Retinal pigment epithelial cell (primary cell): ENCODE data around the gene ZNF512B.
"Not testable (repeated sequence)": the region's sequence is repeated elsewhere in the genome, so short reads cannot be mapped to it uniquely, and the experiment has no call there.

Experiments
- DNase-seq: peaks from one replicate; pipeline ENCODE4 v3.0.0-alpha.2; 2010; ENCODE audit warnings: low read depth
- H3K4me3 ChIP-seq: 2 replicates; pipeline ENCODE4 v1.5.1; 2011; ENCODE audit warnings: mild to moderate bottlenecking, low read length, control low read depth, moderate library complexity
- CTCF ChIP-seq: conservative IDR thresholded peaks from 2 replicates; pipeline ENCODE4 v1.5.1; 2011; ENCODE audit warnings: low read depth, low read length, control low read depth, inconsistent platforms

The ZNF512B gene

DNA sequence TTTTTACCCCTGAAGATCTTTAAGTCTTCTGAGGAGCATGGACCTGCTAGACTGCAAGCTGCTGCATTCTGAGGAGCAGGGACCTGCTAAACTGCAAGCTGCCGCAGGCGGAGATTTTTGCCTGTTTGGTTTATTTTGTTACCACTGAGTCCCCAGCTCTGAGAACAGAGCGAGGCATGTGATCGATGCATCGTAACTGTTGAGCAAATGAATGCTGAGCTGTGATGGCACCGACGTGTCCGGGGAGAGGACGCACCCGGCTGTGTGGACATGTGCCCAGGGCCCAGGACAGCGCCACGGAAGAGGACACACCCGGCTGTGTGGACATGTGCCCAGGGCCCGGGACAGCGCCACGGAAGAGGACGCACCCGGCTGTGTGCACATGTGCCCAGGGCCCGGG lies 50.6 kb downstream of the ZNF512B start:
- no peak for TF ChIP-seq CTCF
- no peak for DNase-seq
- no peak overlapping the region for H3K4me3 ChIP-seq

- no peak overlapping the region for H3K4me3 ChIP-seq
- TF ChIP-seq CTCF, result no peak
- DNase-seq, result no peak
These were observed 51.9 kb downstream of the ZNF512B start for GRCh38 chr20:63917811-63918210.

GRCh38 chr20:63916371-63916939 lies 53.3 kb downstream of the ZNF512B start:
- not testable (repeated sequence) for DNase-seq, H3K4me3 ChIP-seq

DNA sequence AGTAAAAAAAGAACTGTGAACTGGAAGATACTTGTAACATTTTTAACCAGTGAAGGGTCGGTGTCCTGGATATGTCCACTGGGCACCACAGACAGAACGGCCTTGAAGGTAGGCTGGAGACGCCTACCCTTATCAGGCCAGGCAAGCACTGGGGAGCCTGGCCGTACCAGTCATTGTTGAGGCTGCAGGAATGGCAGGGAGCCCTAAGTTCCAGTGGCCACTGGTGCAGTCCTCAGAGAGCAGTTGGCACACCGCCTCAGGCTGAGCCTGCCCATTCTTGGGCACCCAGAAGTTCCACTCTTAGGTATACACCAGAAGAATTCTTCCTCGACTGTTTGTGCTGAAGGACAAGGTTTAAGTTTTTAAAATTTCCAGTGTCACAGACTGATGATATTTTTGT lies 54.3 kb downstream of the ZNF512B start:
- no peak for TF ChIP-seq CTCF
- H3K4me3 ChIP-seq, result no peak overlapping the region
- no peak for DNase-seq

DNA sequence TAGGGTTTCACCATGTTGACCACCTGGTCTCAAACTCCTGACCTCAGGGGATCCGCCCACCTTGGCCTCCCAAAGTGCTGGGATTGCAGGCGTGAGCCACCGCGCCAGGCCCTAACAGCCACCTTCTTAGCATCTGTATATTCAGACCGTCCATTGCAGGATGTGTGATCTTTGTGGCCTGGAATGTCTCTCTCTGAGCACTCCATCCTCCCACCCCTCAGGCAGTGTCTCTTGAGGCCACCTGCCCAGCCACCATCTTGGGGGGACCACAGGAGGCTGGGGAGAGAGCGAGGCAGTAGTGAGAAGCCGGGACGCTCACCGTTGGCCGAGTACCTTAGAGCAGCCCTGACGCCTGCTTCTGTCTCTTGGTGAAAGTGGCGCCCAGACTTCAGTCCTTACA lies 56.0 kb downstream of the ZNF512B start:
- TF ChIP-seq CTCF, result no peak
- no peak for DNase-seq
- no peak overlapping the region for H3K4me3 ChIP-seq

DNA sequence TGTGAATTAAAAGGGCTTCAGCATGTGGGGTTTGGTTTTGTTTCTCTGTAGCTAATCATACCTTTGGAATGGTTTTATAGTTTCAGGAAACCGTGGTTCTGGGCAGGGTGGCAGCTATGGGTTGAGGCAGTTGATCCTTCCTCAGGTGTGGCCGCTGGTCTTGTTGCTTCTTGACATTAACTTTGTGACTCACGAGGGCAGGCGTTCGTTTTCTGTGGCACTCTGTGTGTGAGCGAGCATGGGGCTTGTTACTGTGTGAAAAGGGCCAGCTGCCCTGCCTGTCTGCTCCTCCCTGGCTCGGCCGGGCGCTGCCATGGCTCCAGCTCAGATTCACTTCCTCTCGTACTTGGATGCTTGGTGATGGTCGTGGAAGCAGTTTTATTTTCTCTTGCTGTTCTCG lies 58.6 kb downstream of the ZNF512B start:
- no peak for DNase-seq
- H3K4me3 ChIP-seq, result no peak overlapping the region
- TF ChIP-seq CTCF, result no peak

- H3K4me3 ChIP-seq, result no peak overlapping the region
- no peak for DNase-seq
These were observed 61.6 kb downstream of the ZNF512B start for GRCh38 chr20:63908008-63908682.

More at GRCh38 chr20:63908008-63908682, 61.6 kb downstream of the ZNF512B start:
- no peak for TF ChIP-seq CTCF
